GM12865 (cell line): ENCODE measurements around the gene CEBPB.

ENCODE experiments used
- DNase-seq: peaks from one replicate; pipeline ENCODE4 v3.0.0; 2010; ENCODE audit warnings: low read depth
- H3K4me3 ChIP-seq: 2 replicates; pipeline ENCODE4 v1.5.1; 2011; ENCODE audit warnings: mild to moderate bottlenecking, low read depth, low read length, control low read depth
- CTCF ChIP-seq: IDR thresholded peaks from 2 replicates; pipeline ENCODE4 v1.5.1; 2011; ENCODE audit warnings: low read length, control low read depth, low read depth, inconsistent platforms; ENCODE audit not compliant: insufficient read depth; ENCODE audit errors: missing control alignments

CEBPB gene

GRCh38 chr20:50190251-50191064, at the start of gene CEBPB:
CEBPB (plus strand) TSS chr20:50190830; CDS start chr20:50191034, 204 bp downstream.
- H3K4me3 ChIP-seq: peak within 1 kb of the TSS; percentile 77
- DNase-seq: peak; percentile 88
- TF ChIP-seq CTCF: peak; percentile 75

- H3K4me3 ChIP-seq: no peak overlapping the region
- TF ChIP-seq CTCF: no peak
These were observed 49.5 kb upstream of the CEBPB start for GRCh38 chr20:50141018-50141675.

GRCh38 chr20:50141811-50142561, 48.6 kb upstream of the CEBPB start:
- no peak for TF ChIP-seq CTCF
- no peak overlapping the region for H3K4me3 ChIP-seq
- no peak for DNase-seq

More at GRCh38 chr20:50141018-50141675, 49.5 kb upstream of the CEBPB start:
- no peak for DNase-seq

GRCh38 chr20:50142812-50143211, 47.8 kb upstream of the CEBPB start:
- no peak for TF ChIP-seq CTCF
- no peak overlapping the region for H3K4me3 ChIP-seq
- no peak for DNase-seq

- no peak overlapping the region for H3K4me3 ChIP-seq
- no peak for TF ChIP-seq CTCF
- DNase-seq: no peak
These were observed 46.3 kb upstream of the CEBPB start for GRCh38 chr20:50144362-50144761.

- H3K4me3 ChIP-seq: no peak overlapping the region
- no peak for TF ChIP-seq CTCF
- DNase-seq: no peak
These were observed 45.1 kb upstream of the CEBPB start for GRCh38 chr20:50145566-50145965.
